ACC112 (cell line): ENCODE results near the gene CRB2.
"Not testable (repeated sequence)": the region's sequence is repeated elsewhere in the genome, so short reads cannot be mapped to it uniquely, and the experiment has no call there.

ENCODE experiments used
- H2AFZ ChIP-seq: fragments of 200-600 bp; sonication (generic); one replicate; pipeline ENCODE4 v1.6.0; 2017; ENCODE audit warnings: antibody characterized with exemption, low read length; ENCODE audit not compliant: unreplicated experiment
- H3K27ac ChIP-seq: fragments of 200-600 bp; sonication (generic); 2 replicates; pipeline ENCODE4 v1.5.1; 2014; ENCODE audit warnings: low read depth, mild to moderate bottlenecking, antibody characterized with exemption, low read length, moderate library complexity
- H3K27me3 ChIP-seq: fragments of 200-600 bp; sonication (generic); 2 replicates; pipeline ENCODE4 v1.6.1; 2014; ENCODE audit warnings: mild to moderate bottlenecking, antibody characterized with exemption, low read length, moderate library complexity, mixed read lengths; ENCODE audit not compliant: insufficient read depth
- H3K36me3 ChIP-seq: fragments of 200-600 bp; sonication (generic); 2 replicates; pipeline ENCODE4 v1.6.1; 2016; ENCODE audit warnings: mild to moderate bottlenecking, antibody characterized with exemption, low read length, moderate library complexity, mixed read lengths; ENCODE audit not compliant: insufficient read depth
- H3K4me1 ChIP-seq: fragments of 200-600 bp; sonication (generic); one replicate; pipeline ENCODE4 v1.6.1; 2016; ENCODE audit warnings: low read length, mixed read lengths; ENCODE audit not compliant: insufficient read depth, unreplicated experiment, control insufficient read depth
- H3K4me3 ChIP-seq: fragments of 200-600 bp; sonication (generic); 2 replicates; pipeline ENCODE4 v1.5.1; 2014; ENCODE audit warnings: mild to moderate bottlenecking, low read depth, low read length
- H3K79me2 ChIP-seq: fragments of 200-600 bp; sonication (generic); one replicate; pipeline ENCODE4 v1.6.0; 2016; ENCODE audit warnings: low read length; ENCODE audit not compliant: control insufficient read depth, unreplicated experiment, insufficient read depth

The CRB2 gene

GRCh38 chr9:123329329-123329955 lies 26.6 kb upstream of the CRB2 start:
- Histone ChIP-seq H3K79me2 (no peaks in the 10 kb centered on the region), H3K4me1 (no peaks in the 10 kb centered on the region), H2AFZ (no peak overlapping the region), H3K36me3 (no peaks in the 10 kb centered on the region), H3K27me3 (peaks cover 13% of the 10 kb centered on the region; the same call in 1 of the 2 replicates), H3K4me3 (no peak overlapping the region), H3K27ac (no peak overlapping the region)

- no peak overlapping the region for H3K27ac ChIP-seq
- H2AFZ ChIP-seq, result no peak overlapping the region
- no peaks in the 10 kb centered on the region for H3K36me3 ChIP-seq
- H3K27me3 ChIP-seq, result no peaks in the 10 kb centered on the region
- H3K4me3 ChIP-seq, result no peak overlapping the region
- H3K4me1 ChIP-seq, result no peaks in the 10 kb centered on the region
- H3K79me2 ChIP-seq, result no peaks in the 10 kb centered on the region
Observed at GRCh38 chr9:123331346-123332060, 24.5 kb upstream of the CRB2 start.

- not testable (repeated sequence) for H3K4me3 ChIP-seq, H3K36me3 ChIP-seq, H3K27me3 ChIP-seq, H3K4me1 ChIP-seq, H3K79me2 ChIP-seq, H2AFZ ChIP-seq, H3K27ac ChIP-seq
Observed at GRCh38 chr9:123333058-123333669, 22.8 kb upstream of the CRB2 start.

GRCh38 chr9:123334639-123335038 lies 21.4 kb upstream of the CRB2 start:
- Histone ChIP-seq H3K4me3 (no peak overlapping the region), H2AFZ (no peak overlapping the region), H3K36me3 (no peaks in the 10 kb centered on the region), H3K27ac (no peak overlapping the region), H3K79me2 (no peaks in the 10 kb centered on the region), H3K4me1 (no peaks in the 10 kb centered on the region), H3K27me3 (no peaks in the 10 kb centered on the region)

GRCh38 chr9:123335193-123335985 lies 20.6 kb upstream of the CRB2 start:
- no peak overlapping the region for H3K27ac ChIP-seq
- H3K4me1 ChIP-seq, result no peaks in the 10 kb centered on the region
- H3K27me3 ChIP-seq, result no peaks in the 10 kb centered on the region
- no peak overlapping the region for H3K4me3 ChIP-seq
- no peak overlapping the region for H2AFZ ChIP-seq
- no peaks in the 10 kb centered on the region for H3K36me3 ChIP-seq
- H3K79me2 ChIP-seq, result no peaks in the 10 kb centered on the region

GRCh38 chr9:123335986-123336329 lies 20.0 kb upstream of the CRB2 start:
- Histone ChIP-seq H2AFZ (no peak overlapping the region), H3K79me2 (no peaks in the 10 kb centered on the region), H3K4me1 (no peaks in the 10 kb centered on the region), H3K27me3 (no peaks in the 10 kb centered on the region), H3K4me3 (no peak overlapping the region), H3K27ac (no peak overlapping the region), H3K36me3 (no peaks in the 10 kb centered on the region)

- no peaks in the 10 kb centered on the region for H3K79me2 ChIP-seq
- H3K4me3 ChIP-seq, result no peak overlapping the region
- H3K27ac ChIP-seq, result no peak overlapping the region
- no peaks in the 10 kb centered on the region for H3K36me3 ChIP-seq
- H3K4me1 ChIP-seq, result no peaks in the 10 kb centered on the region
- no peak overlapping the region for H2AFZ ChIP-seq
- H3K27me3 ChIP-seq, result no peaks in the 10 kb centered on the region
Observed at GRCh38 chr9:123336449-123336848, 19.5 kb upstream of the CRB2 start.

GRCh38 chr9:123336959-123337358 lies 19.0 kb upstream of the CRB2 start:
- no peaks in the 10 kb centered on the region for H3K36me3 ChIP-seq
- no peak overlapping the region for H3K4me3 ChIP-seq
- no peaks in the 10 kb centered on the region for H3K4me1 ChIP-seq
- H3K79me2 ChIP-seq, result no peaks in the 10 kb centered on the region
- H3K27me3 ChIP-seq, result no peaks in the 10 kb centered on the region
- no peak overlapping the region for H2AFZ ChIP-seq
- no peak overlapping the region for H3K27ac ChIP-seq

GRCh38 chr9:123337971-123338370 lies 18.0 kb upstream of the CRB2 start:
- no peak overlapping the region for H3K4me3 ChIP-seq
- H3K4me1 ChIP-seq, result no peaks in the 10 kb centered on the region
- H3K27me3 ChIP-seq, result no peaks in the 10 kb centered on the region
- no peak overlapping the region for H3K27ac ChIP-seq
- no peak overlapping the region for H2AFZ ChIP-seq
- H3K36me3 ChIP-seq, result no peaks in the 10 kb centered on the region
- H3K79me2 ChIP-seq, result no peaks in the 10 kb centered on the region

- H3K27me3 ChIP-seq, result no peaks in the 10 kb centered on the region
- no peak overlapping the region for H3K27ac ChIP-seq
- H3K79me2 ChIP-seq, result no peaks in the 10 kb centered on the region
- no peak overlapping the region for H2AFZ ChIP-seq
- H3K4me3 ChIP-seq, result no peak overlapping the region
- no peaks in the 10 kb centered on the region for H3K4me1 ChIP-seq
- H3K36me3 ChIP-seq, result no peaks in the 10 kb centered on the region
Observed at GRCh38 chr9:123338710-123339665, 17.0 kb upstream of the CRB2 start.
